ENCODE results near the gene BTG3. TPM values are rescaled to one million over a fixed set of nuclear protein-coding genes. Genes with fewer than 3 reads are reported as not detected.
A peak's percentile ranks its signal among the peaks of the same experiment; 100 is the strongest.

The BTG3 gene, protein sequence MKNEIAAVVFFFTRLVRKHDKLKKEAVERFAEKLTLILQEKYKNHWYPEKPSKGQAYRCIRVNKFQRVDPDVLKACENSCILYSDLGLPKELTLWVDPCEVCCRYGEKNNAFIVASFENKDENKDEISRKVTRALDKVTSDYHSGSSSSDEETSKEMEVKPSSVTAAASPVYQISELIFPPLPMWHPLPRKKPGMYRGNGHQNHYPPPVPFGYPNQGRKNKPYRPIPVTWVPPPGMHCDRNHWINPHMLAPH
- total RNA-seq: 10 to 100 TPM; 52.2 to 54.9 TPM

DNA sequence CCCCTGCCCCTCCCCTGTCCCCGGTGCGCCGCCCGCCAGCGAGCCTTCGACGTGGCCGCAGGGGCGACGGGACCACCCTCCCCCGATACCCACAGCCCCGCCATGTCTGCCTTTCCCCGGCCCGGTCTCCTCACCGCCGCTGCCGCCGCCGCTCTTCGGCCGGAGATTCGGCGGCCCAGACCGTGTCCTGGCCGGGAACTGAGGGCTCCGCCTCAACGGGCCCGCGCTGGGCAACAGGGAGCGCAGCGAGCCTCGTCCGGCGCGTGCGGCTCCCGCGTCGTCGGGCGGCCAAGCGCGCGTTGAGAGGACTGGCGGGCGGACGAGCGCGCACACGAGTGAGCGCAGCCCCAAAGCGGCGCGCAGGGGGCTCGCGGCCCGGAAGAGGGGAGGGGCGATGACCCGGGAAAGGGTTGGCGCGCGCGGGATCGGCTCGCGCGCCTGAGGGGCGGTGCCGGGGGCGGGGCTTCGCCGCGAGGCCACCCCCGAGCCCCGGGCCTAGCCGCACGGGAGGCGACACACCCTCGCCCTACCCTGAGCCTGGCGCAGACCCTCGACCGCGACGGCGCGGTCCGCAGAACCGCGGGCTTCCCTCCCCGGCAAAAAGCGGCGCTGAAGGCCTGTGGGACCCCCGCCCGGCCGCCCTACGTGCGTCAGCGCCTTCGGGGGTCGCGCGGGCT is at the start of gene BTG3:
TSS of gene BTG3 (minus strand) at position 337 of the 677 bp plus-strand sequence. CDS start 3,757 bp downstream, outside the sequence.
- no peaks in the 10 kb centered on the region for H3K27me3 Mint-ChIP-seq
- peaks cover 16 to 31% of the 10 kb centered on the region in 2 donors for H3K4me1 Mint-ChIP-seq (ENCODE audit: low read depth in 2 of 2)
- H3K9me3 Mint-ChIP-seq: no peaks in the 10 kb centered on the region
- H3K36me3 Mint-ChIP-seq: peaks cover 14% of the 10 kb centered on the region
- H3K27ac Mint-ChIP-seq: peak within 1 kb of the TSS; percentile 86 to 90
- ATAC-seq (peak; percentile 94 to 95), DNase-seq (ENCODE audit: low spot score) (peak; percentile 93)
- H3K4me3 Mint-ChIP-seq: peak within 1 kb of the TSS; percentile 97

DNA sequence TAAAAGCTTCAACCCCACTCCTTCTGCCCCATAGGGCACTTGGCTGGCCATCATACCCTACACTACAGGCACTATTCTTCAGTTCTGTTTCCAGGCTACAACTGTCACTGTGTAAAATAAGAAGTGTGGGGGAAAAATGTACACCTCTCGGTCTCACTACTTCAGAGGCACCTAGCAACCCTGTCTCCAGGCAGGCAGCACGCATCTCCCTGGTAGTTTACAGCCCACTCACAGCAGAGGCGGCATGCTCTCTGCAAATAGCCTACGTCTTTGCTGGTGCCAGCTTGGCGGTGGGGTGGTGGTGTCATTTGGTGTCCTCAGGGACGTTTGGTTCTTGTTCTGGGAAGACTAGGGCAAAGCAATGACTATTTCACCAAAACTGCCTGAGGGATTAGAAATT is 48.2 kb upstream of the BTG3 start:
- H3K4me3 Mint-ChIP-seq: no peak overlapping the region
- H3K9me3 Mint-ChIP-seq: no peaks in the 10 kb centered on the region
- no peak for DNase-seq (ENCODE audit: low spot score)
- H3K4me1 Mint-ChIP-seq (ENCODE audit: low read depth in 2 of 2): peaks cover 0 to 5% of the 10 kb centered on the region in 2 donors
- ATAC-seq: no peak
- H3K36me3 Mint-ChIP-seq: no peaks in the 10 kb centered on the region
- no peak overlapping the region for H3K27ac Mint-ChIP-seq
- peaks cover 12 to 16% of the 10 kb centered on the region in 2 donors for H3K27me3 Mint-ChIP-seq

- Mint-ChIP-seq H3K9me3 (no peaks in the 10 kb centered on the region), H3K27me3 (peaks cover 16 to 17% of the 10 kb centered on the region in 2 donors), H3K4me1 (ENCODE audit: low read depth in 2 of 2) (peaks cover 0 to 1% of the 10 kb centered on the region in 2 donors), H3K27ac (no peak overlapping the region), H3K4me3 (no peak overlapping the region), H3K36me3 (no peaks in the 10 kb centered on the region)
- DNase-seq (ENCODE audit: low spot score): no peak
- ATAC-seq: no peak
Measured at GRCh38 chr21:17660452-17660851, 47.8 kb upstream of the BTG3 start.

- no peak overlapping the region for H3K4me3 Mint-ChIP-seq
- H3K27me3 Mint-ChIP-seq: peaks cover 22 to 31% of the 10 kb centered on the region in 2 donors
- ATAC-seq (no peak), DNase-seq (ENCODE audit: low spot score) (no peak)
- H3K27ac Mint-ChIP-seq: no peak overlapping the region
- no peaks in the 10 kb centered on the region for H3K9me3 Mint-ChIP-seq
- no peaks in the 10 kb centered on the region for H3K36me3 Mint-ChIP-seq
- no peaks in the 10 kb centered on the region for H3K4me1 Mint-ChIP-seq (ENCODE audit: low read depth in 2 of 2)
Measured at GRCh38 chr21:17658931-17659330, 46.2 kb upstream of the BTG3 start.

DNA sequence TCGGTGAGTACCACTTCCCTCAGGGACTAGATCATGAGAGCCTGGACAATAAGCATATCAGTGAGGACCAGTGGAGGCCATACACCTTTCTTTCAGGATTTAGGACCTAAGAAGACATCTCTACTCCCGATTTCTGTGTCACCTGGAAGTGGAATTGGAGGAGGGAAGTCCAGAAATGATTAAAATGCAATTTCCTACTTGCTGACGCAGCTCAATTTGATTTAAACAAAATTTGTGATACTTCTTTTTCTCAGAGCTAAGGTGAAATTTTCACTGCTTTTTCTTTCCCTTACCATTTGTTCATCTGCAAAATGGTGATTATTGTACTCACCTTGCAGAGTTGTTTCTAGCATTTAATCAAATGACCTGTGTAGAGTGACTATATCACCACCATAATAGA is 38.8 kb upstream of the BTG3 start:
- DNase-seq (ENCODE audit: low spot score) (no peak), ATAC-seq (no peak)
- no peak overlapping the region for H3K4me3 Mint-ChIP-seq
- no peaks in the 10 kb centered on the region for H3K9me3 Mint-ChIP-seq
- H3K27ac Mint-ChIP-seq: no peak overlapping the region
- peaks cover 21 to 31% of the 10 kb centered on the region in 2 donors for H3K27me3 Mint-ChIP-seq
- no peaks in the 10 kb centered on the region for H3K4me1 Mint-ChIP-seq (ENCODE audit: low read depth in 2 of 2)
- peaks cover 6% of the 10 kb centered on the region for H3K36me3 Mint-ChIP-seq

DNA sequence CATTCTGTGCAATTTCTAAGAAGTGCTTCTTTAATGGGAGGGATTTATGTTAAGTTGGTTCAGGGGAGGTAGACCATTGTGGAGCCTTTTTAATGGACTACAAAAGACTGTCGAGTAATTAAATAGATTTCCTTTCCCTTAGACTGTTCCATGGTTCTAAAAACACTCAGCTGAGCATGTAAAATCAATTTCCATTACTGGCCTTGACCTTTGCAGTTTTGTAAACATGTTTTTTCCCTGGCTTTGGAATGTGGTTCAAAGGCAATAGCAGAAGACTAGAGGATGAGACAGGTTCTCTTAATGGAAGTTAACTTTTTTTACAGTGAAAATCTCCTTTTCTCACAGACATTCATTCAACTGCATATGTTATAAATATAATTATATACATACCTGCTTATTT is 37.6 kb upstream of the BTG3 start:
- Mint-ChIP-seq H3K4me3 (no peak overlapping the region), H3K27ac (no peak overlapping the region), H3K36me3 (peaks cover 6% of the 10 kb centered on the region), H3K9me3 (no peaks in the 10 kb centered on the region), H3K4me1 (ENCODE audit: low read depth in 2 of 2) (no peaks in the 10 kb centered on the region), H3K27me3 (peaks cover 17 to 25% of the 10 kb centered on the region in 2 donors)
- no peak for DNase-seq (ENCODE audit: low spot score)
- no peak for ATAC-seq

DNA sequence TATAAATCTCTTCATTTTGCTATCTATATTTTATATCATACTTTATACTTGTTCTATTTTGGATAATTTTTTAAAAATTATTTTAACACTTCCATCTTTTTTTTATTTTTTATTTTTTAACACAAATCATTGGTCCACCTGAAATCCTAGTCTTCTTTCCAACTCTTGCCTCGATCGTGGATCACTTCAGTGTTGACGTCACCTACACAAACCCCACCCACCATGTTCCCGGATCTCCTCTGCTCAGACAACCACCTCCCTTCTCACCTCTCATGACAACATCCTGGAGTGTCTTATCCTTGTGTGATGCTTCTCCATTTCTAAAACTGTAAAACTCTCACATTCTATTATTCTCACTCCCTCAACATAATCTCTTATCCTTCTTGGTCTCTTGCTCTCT is 34.1 kb upstream of the BTG3 start:
- DNase-seq (ENCODE audit: low spot score): no peak
- Mint-ChIP-seq H3K27ac (no peak overlapping the region), H3K4me1 (ENCODE audit: low read depth in 2 of 2) (peaks cover 0 to 3% of the 10 kb centered on the region in 2 donors), H3K4me3 (no peak overlapping the region), H3K27me3 (peaks cover 10 to 12% of the 10 kb centered on the region in 2 donors), H3K36me3 (peaks cover 6% of the 10 kb centered on the region), H3K9me3 (no peaks in the 10 kb centered on the region)
- no peak for ATAC-seq

GRCh38 chr21:17644186-17644585 is 31.5 kb upstream of the BTG3 start:
- H3K4me1 Mint-ChIP-seq (ENCODE audit: low read depth in 2 of 2): peaks cover 0 to 6% of the 10 kb centered on the region in 2 donors
- H3K27me3 Mint-ChIP-seq: peaks cover 6 to 10% of the 10 kb centered on the region in 2 donors
- peaks cover 6% of the 10 kb centered on the region for H3K36me3 Mint-ChIP-seq
- H3K27ac Mint-ChIP-seq: no peak overlapping the region
- ATAC-seq: no peak
- DNase-seq (ENCODE audit: low spot score): no peak
- peaks cover 6% of the 10 kb centered on the region for H3K9me3 Mint-ChIP-seq
- no peak overlapping the region for H3K4me3 Mint-ChIP-seq

- H3K36me3 Mint-ChIP-seq: no peaks in the 10 kb centered on the region
- H3K9me3 Mint-ChIP-seq: peaks cover 6% of the 10 kb centered on the region
- peaks cover 0 to 7% of the 10 kb centered on the region in 2 donors for H3K4me1 Mint-ChIP-seq (ENCODE audit: low read depth in 2 of 2)
- no peak overlapping the region for H3K4me3 Mint-ChIP-seq
- H3K27ac Mint-ChIP-seq: no peak overlapping the region
- ATAC-seq (no peak), DNase-seq (ENCODE audit: low spot score) (no peak)
- H3K27me3 Mint-ChIP-seq: no peaks in the 10 kb centered on the region
Measured at GRCh38 chr21:17640821-17641220, 28.1 kb upstream of the BTG3 start.

DNA sequence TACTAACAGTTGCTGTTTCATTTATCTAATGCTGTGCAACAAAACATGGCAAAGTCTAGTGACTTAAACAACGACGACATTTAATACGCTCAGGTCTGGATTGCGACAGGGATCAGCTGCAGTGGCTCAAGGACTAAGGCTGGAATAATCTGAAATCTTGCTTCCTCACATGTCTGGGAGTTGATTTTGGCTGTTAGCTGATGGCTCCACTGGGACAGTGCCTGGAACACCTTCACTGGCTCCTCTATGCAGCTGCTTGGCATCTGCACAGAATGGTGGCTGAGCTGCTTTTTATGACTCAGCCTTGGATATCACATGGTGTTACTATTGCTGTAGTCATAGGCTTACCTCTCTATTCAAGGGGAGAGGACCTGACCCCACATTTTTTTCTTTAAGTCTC is 24.0 kb upstream of the BTG3 start:
- Mint-ChIP-seq H3K36me3 (no peaks in the 10 kb centered on the region), H3K27me3 (peaks cover 0 to 8% of the 10 kb centered on the region in 2 donors), H3K4me1 (ENCODE audit: low read depth in 2 of 2) (peaks cover 0 to 4% of the 10 kb centered on the region in 2 donors), H3K4me3 (no peak overlapping the region), H3K9me3 (peaks cover 6% of the 10 kb centered on the region), H3K27ac (no peak overlapping the region)
- no peak for DNase-seq (ENCODE audit: low spot score)
- no peak for ATAC-seq

DNA sequence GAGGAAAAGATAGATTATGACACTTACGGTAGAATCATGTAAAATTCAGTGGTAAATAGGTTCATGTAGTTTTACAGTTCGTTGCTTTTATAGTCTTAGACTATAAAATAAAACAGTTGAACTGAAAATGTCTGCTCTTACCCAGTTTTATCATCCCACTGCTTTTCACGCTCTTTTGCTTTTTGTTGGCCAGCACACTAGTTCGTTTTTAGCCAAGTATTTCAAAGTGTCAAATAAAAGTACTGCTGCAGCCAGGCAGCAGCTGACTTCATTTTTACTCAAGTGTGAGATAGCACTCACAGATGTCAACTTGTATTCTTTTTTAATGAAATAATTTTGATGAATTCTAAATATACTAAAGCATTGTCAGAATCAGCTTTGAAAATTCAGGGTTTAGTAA is 18.5 kb upstream of the BTG3 start:
- ATAC-seq (no peak), DNase-seq (ENCODE audit: low spot score) (no peak)
- no peak overlapping the region for H3K27ac Mint-ChIP-seq
- H3K4me1 Mint-ChIP-seq (ENCODE audit: low read depth in 2 of 2): no peaks in the 10 kb centered on the region
- H3K4me3 Mint-ChIP-seq: no peak overlapping the region
- no peaks in the 10 kb centered on the region for H3K9me3 Mint-ChIP-seq
- H3K36me3 Mint-ChIP-seq: no peaks in the 10 kb centered on the region
- H3K27me3 Mint-ChIP-seq: peaks cover under 1 to 11% of the 10 kb centered on the region in 2 donors

DNA sequence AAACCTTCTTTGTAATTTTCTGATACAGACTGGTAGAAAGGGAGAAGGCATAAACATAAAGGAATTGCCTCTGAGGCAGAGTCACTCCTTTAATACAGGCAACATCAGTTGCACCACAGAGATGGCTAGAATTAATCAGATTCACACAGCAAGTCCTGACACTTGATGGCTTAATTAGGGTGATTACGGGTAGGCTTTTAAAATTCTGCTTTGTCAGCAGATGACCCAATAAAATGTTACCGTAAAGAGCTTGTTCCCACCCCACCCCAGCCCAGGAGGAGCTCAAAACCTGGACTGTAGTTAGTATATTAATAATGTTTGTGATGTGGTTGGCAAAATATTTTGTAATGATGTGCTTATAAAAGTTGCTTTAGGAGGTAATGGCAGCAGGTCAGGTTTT is 9.3 kb upstream of the BTG3 start:
- Mint-ChIP-seq H3K9me3 (no peaks in the 10 kb centered on the region), H3K27ac (no peak overlapping the region), H3K36me3 (no peaks in the 10 kb centered on the region), H3K27me3 (peaks cover 20 to 38% of the 10 kb centered on the region in 2 donors), H3K4me3 (no peak overlapping the region), H3K4me1 (ENCODE audit: low read depth in 2 of 2) (no peaks in the 10 kb centered on the region)
- DNase-seq (ENCODE audit: low spot score): no peak
- ATAC-seq: no peak

DNA sequence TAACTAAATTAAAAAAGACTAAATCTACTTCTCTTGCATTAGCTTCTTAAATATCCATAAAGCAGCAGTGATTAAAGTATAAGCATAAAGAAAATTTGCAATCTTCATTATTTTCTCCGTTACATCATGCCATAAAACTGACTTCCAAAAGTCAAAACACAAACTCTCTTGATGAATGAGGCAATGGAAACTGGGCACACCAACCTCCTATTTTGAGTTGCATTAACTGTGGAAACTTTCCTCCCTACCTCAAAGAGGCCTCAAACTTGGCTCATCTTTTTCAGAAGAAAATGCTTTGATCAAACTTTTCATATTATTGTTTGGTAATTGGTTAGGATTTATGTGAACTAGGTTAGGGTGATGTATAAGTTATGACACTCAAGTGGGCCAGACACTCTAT is 4.1 kb upstream of the BTG3 start:
- Mint-ChIP-seq H3K36me3 (no peaks in the 10 kb centered on the region), H3K9me3 (no peaks in the 10 kb centered on the region), H3K4me3 (no peak overlapping the region), H3K27me3 (peaks cover 0 to 2% of the 10 kb centered on the region in 2 donors), H3K27ac (no peak overlapping the region), H3K4me1 (ENCODE audit: low read depth in 2 of 2) (peaks cover 0 to 2% of the 10 kb centered on the region in 2 donors)
- DNase-seq (ENCODE audit: low spot score) (no peak), ATAC-seq (no peak)

- Mint-ChIP-seq H3K4me1 (ENCODE audit: low read depth in 2 of 2) (peaks cover 16 to 29% of the 10 kb centered on the region in 2 donors), H3K4me3 (peak overlapping the region; percentile 77), H3K9me3 (no peaks in the 10 kb centered on the region), H3K27ac (peak overlapping the region; percentile 34 to 60), H3K36me3 (peaks cover 14% of the 10 kb centered on the region), H3K27me3 (peaks cover 0 to 2% of the 10 kb centered on the region in 2 donors)
- DNase-seq (ENCODE audit: low spot score) (no peak), ATAC-seq (no peak)
Measured at GRCh38 chr21:17613242-17613676, 558 bp upstream of the BTG3 start.
